CD8-positive, alpha-beta memory T cell (primary cell): ENCODE data around the gene DOCK2. TPM values are rescaled to one million over a fixed set of nuclear protein-coding genes. Genes with fewer than 3 reads are reported as not detected.
A peak's percentile ranks its signal among the peaks of the same experiment; 100 is the strongest.

ENCODE experiments used
- CTCF ChIA-PET: fragments of 350-600 bp; sonication (Branson Sonifier 250); formaldehyde crosslinking; loops from one replicate; lab custom pipeline; 2021; ENCODE audit warnings: antibody characterized with exemption; lab: Charles Lee
- POLR2A ChIA-PET: fragments of 350-600 bp; sonication (Branson Sonifier 250); formaldehyde crosslinking; loops from one replicate; lab custom pipeline; 2021; ENCODE audit warnings: antibody characterized with exemption; lab: Charles Lee
- DNase-seq, 5 donors: peaks; one replicate each; pipeline versions ENCODE4 v3.0.0 to v3.0.0-alpha.2; 2020 to 2022; ENCODE audit warnings: mixed read lengths in 1 of 5
- H3K27ac ChIP-seq: one replicate; pipeline ENCODE4 v1.7.0; 2013; ENCODE audit warnings: low read depth, mild to moderate bottlenecking, low read length, moderate library complexity
- H3K27me3 ChIP-seq: 2 replicates; pipeline ENCODE4 v1.7.0; 2013; ENCODE audit warnings: low read length, mild to moderate bottlenecking; ENCODE audit not compliant: insufficient read depth, poor library complexity, severe bottlenecking
- H3K36me3 ChIP-seq: 2 replicates; pipeline ENCODE4 v1.7.0; 2013; ENCODE audit warnings: mild to moderate bottlenecking, low read length, moderate library complexity; ENCODE audit not compliant: insufficient read depth
- H3K4me1 ChIP-seq: 2 replicates; pipeline ENCODE4 v1.7.0; 2013; ENCODE audit warnings: mild to moderate bottlenecking, low read length, moderate library complexity; ENCODE audit not compliant: insufficient read depth
- H3K4me3 ChIP-seq: 2 replicates; pipeline ENCODE4 v1.7.0; 2013; ENCODE audit warnings: mild to moderate bottlenecking, low read length
- H3K9me3 ChIP-seq: 2 replicates; pipeline ENCODE4 v1.7.0; 2013; ENCODE audit warnings: mild to moderate bottlenecking, low read length
- H3K27ac Mint-ChIP-seq, 8 donors: one replicate each; pipeline ENCODE4 v1.8.0; 2020 to 2021; ENCODE audit warnings: mixed read lengths in 8 of 8, mild to moderate bottlenecking in 6 of 8, inconsistent platforms in 3 of 8, moderate library complexity in 3 of 8
- H3K27me3 Mint-ChIP-seq, 2 donors: one replicate each; pipeline ENCODE4 v1.8.0; 2020 to 2021; ENCODE audit warnings: mixed read lengths in 2 of 2, mild to moderate bottlenecking in 1 of 2, moderate library complexity in 1 of 2
- H3K36me3 Mint-ChIP-seq, 3 donors: one replicate each; pipeline ENCODE4 v1.8.0; 2020 to 2021; ENCODE audit warnings: mixed read lengths in 3 of 3, inconsistent platforms in 1 of 3, mild to moderate bottlenecking in 1 of 3
- H3K4me1 Mint-ChIP-seq, 3 donors: one replicate each; pipeline ENCODE4 v1.8.0; 2020 to 2021; ENCODE audit warnings: mixed read lengths in 3 of 3, inconsistent platforms in 1 of 3, mild to moderate bottlenecking in 1 of 3
- H3K4me3 Mint-ChIP-seq, 7 donors: one replicate each; pipeline ENCODE4 v1.8.0; 2020 to 2021; ENCODE audit warnings: mixed read lengths in 7 of 7, mild to moderate bottlenecking in 6 of 7, moderate library complexity in 4 of 7, inconsistent platforms in 2 of 7
- H3K9me3 Mint-ChIP-seq, 5 donors: one replicate each; pipeline ENCODE4 v1.8.0; 2020 to 2022; ENCODE audit warnings: mixed read lengths in 5 of 5, mild to moderate bottlenecking in 3 of 5, moderate library complexity in 2 of 5, inconsistent platforms in 1 of 5
- polyA plus RNA-seq: library from polyadenylated mRNA; unstranded; fragments of 300-500 nt; fragmentation: Illumina TruSeq; gene quantifications from one replicate; pipeline ENCODE4 v1.2.3, GENCODE V29; 2021
- total RNA-seq, 2 experiments: library from RNA; stranded (reverse); gene quantifications; one replicate each; pipeline ENCODE4 v1.2.3, GENCODE V29; 2021

The DOCK2 gene
- total and polyA plus RNA-seq, 3 experiments from 2014 or later, result 102 to 157 (median 155) TPM

DNA sequence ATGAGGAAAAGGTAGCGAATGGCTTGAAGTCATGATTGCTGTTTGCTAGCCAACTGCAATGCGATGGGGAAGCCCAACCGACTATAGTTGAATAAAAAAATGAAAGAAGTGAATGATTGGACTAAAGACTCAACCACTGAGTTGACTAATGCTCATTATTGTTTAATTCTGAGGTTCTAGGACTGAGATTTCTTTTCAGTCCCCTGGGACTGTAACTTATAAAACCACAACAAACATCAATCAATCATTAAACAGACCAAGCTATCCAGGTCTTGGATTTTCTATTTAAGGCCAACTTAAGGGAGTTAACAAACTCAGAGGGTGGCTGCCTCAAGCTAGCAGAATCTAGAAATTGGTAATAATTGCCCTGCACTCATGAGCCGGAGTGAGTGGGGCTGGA lies 154.2 kb downstream of the DOCK2 start:
- CTCF ChIA-PET, result no interaction called here
- no peaks in the 10 kb centered on the region for H3K27me3 ChIP-seq
- Mint-ChIP-seq H3K36me3 (peaks cover 9 to 84% (median 37%) of the 10 kb centered on the region in 3 donors), H3K27ac (no peak overlapping the region), H3K9me3 (no peaks in the 10 kb centered on the region), H3K4me3 (no peak overlapping the region), H3K27me3 (peaks cover 0 to 1% of the 10 kb centered on the region in 2 donors), H3K4me1 (peaks cover 10 to 33% (median 17%) of the 10 kb centered on the region in 3 donors)
- H3K36me3 ChIP-seq, result peaks cover 5% of the 10 kb centered on the region
- POLR2A ChIA-PET, result no interaction called here
- no peak overlapping the region for H3K27ac ChIP-seq
- H3K9me3 ChIP-seq, result no peaks in the 10 kb centered on the region
- H3K4me3 ChIP-seq, result no peak overlapping the region
- H3K4me1 ChIP-seq, result no peaks in the 10 kb centered on the region
- no peak for DNase-seq

DNA sequence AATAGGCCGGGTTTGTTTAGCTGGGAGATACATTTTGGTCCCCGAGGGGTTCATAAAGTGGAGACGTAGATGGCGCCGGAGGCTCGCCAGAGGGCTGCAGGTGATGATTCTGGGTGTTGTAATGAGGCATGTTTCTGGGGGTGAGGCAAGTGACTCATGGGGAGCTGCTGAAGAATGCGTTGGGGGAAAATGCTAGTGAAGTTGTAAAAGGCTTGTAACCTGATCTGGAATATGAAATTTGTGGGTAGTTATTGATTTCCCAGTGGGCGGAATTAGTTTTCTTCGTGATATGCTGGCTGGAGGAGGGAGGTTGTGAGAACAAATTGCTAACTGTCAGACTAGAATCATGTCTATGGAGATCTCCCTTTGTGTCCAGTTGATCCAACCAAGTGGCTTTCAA lies 158.3 kb downstream of the DOCK2 start:
- Mint-ChIP-seq H3K4me3 (no peak overlapping the region), H3K4me1 (peaks cover 14 to 23% (median 14%) of the 10 kb centered on the region in 3 donors), H3K27me3 (peaks cover 0 to 3% of the 10 kb centered on the region in 2 donors), H3K9me3 (no peaks in the 10 kb centered on the region), H3K27ac (no peak overlapping the region), H3K36me3 (peaks cover 0 to 87% (median 23%) of the 10 kb centered on the region in 3 donors)
- no peak overlapping the region for H3K4me3 ChIP-seq
- no peaks in the 10 kb centered on the region for H3K4me1 ChIP-seq
- H3K9me3 ChIP-seq, result no peaks in the 10 kb centered on the region
- peaks cover 5% of the 10 kb centered on the region for H3K36me3 ChIP-seq
- no peaks in the 10 kb centered on the region for H3K27me3 ChIP-seq
- ChIA-PET POLR2A (no interaction called here), CTCF (no interaction called here)
- H3K27ac ChIP-seq, result no peak overlapping the region
- no peak for DNase-seq

- no peak overlapping the region for H3K4me3 Mint-ChIP-seq
- DNase-seq, result no peak
- H3K27ac ChIP-seq, result no peak overlapping the region
- POLR2A ChIA-PET, result no interaction called here
- H3K4me3 ChIP-seq, result no peak overlapping the region
- peak overlapping the region in 5 of 8 donors; percentile 1 to 72 (median 23) for H3K27ac Mint-ChIP-seq
- H3K4me1 Mint-ChIP-seq, result peaks cover 16 to 30% (median 24%) of the 10 kb centered on the region in 3 donors
- no peaks in the 10 kb centered on the region for H3K9me3 Mint-ChIP-seq
- H3K9me3 ChIP-seq, result no peaks in the 10 kb centered on the region
- H3K27me3 Mint-ChIP-seq, result peaks cover 0 to 3% of the 10 kb centered on the region in 2 donors
- H3K4me1 ChIP-seq, result no peaks in the 10 kb centered on the region
- H3K27me3 ChIP-seq, result no peaks in the 10 kb centered on the region
- peaks cover 0 to 82% (median 28%) of the 10 kb centered on the region in 3 donors for H3K36me3 Mint-ChIP-seq
- CTCF ChIA-PET, result no interaction called here
- peaks cover 5% of the 10 kb centered on the region for H3K36me3 ChIP-seq
Observed at GRCh38 chr5:169796731-169797130, 159.7 kb downstream of the DOCK2 start.

- POLR2A ChIA-PET, result no interaction called here
Observed at GRCh38 chr5:169797577-169797976, 160.5 kb downstream of the DOCK2 start.

GRCh38 chr5:169798438-169798837 lies 161.4 kb downstream of the DOCK2 start:
- Histone ChIP-seq H3K36me3 (peaks cover 9% of the 10 kb centered on the region), H3K9me3 (no peaks in the 10 kb centered on the region), H3K4me3 (no peak overlapping the region), H3K27ac (no peak overlapping the region), H3K4me1 (peaks cover 2% of the 10 kb centered on the region), H3K27me3 (no peaks in the 10 kb centered on the region)
- Mint-ChIP-seq H3K4me3 (no peak overlapping the region), H3K27ac (peak overlapping the region in 2 of 8 donors; percentile 38 to 62), H3K27me3 (peaks cover 0 to 3% of the 10 kb centered on the region in 2 donors), H3K36me3 (peaks cover 4 to 80% (median 29%) of the 10 kb centered on the region in 3 donors), H3K9me3 (no peaks in the 10 kb centered on the region), H3K4me1 (peaks cover 16 to 41% (median 31%) of the 10 kb centered on the region in 3 donors)
- POLR2A ChIA-PET, result no interaction called here
- DNase-seq, result no peak
- CTCF ChIA-PET, result no interaction called here

More at GRCh38 chr5:169797577-169797976, 160.5 kb downstream of the DOCK2 start:
- no peaks in the 10 kb centered on the region for H3K4me1 ChIP-seq
- H3K9me3 ChIP-seq, result no peaks in the 10 kb centered on the region
- H3K36me3 ChIP-seq, result peaks cover 5% of the 10 kb centered on the region
- Mint-ChIP-seq H3K27me3 (peaks cover 0 to 3% of the 10 kb centered on the region in 2 donors), H3K4me1 (peaks cover 14 to 33% (median 25%) of the 10 kb centered on the region in 3 donors), H3K27ac (no peak overlapping the region), H3K4me3 (no peak overlapping the region), H3K9me3 (no peaks in the 10 kb centered on the region), H3K36me3 (peaks cover 0 to 81% (median 26%) of the 10 kb centered on the region in 3 donors)
- no peak for DNase-seq
- CTCF ChIA-PET, result no interaction called here
- H3K27ac ChIP-seq, result no peak overlapping the region
- H3K4me3 ChIP-seq, result no peak overlapping the region
- H3K27me3 ChIP-seq, result no peaks in the 10 kb centered on the region

DNA sequence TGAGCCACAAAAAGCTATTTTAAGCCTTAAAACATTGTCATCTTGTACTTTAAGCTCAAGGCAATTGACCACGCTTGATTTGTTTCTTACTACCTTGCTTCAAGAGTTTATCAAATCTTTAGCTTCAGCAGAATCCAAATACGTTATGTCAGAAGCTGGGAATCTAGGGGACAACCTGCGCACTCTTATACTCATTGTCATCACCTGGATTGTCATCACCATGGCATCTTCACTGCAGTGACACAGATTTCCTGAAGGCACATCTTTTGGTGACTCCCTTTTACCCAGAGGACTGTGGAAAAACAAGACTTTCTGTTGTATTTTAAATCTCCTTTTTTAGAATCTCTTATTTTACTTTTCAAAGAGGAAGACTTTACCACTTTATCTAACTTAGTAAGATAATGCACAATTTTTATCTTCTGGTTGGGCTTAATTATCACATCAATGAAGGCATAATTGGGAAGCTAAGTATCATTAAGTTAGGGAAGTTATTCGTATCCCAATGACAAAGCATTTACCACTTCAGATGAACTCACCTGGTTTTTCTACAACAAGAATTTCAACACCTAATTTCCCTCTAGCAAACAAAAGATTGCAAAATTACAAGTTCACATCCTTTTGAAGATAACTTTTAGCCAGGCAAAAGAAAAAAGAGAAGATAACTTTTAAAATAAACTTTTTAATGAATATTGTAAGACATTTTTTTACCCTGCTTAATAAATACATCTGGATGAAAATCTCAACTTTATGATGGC lies 162.0 kb downstream of the DOCK2 start:
- no peak overlapping the region for H3K4me3 ChIP-seq
- peaks cover 10 to 80% (median 29%) of the 10 kb centered on the region in 3 donors for H3K36me3 Mint-ChIP-seq
- H3K9me3 ChIP-seq, result no peaks in the 10 kb centered on the region
- POLR2A ChIA-PET, result no interaction called here
- peak overlapping the region in 2 of 8 donors; percentile 8 to 36 for H3K27ac Mint-ChIP-seq
- peaks cover 8% of the 10 kb centered on the region for H3K4me1 ChIP-seq
- H3K4me1 Mint-ChIP-seq, result peaks cover 23 to 47% (median 37%) of the 10 kb centered on the region in 3 donors
- H3K27ac ChIP-seq, result no peak overlapping the region
- no peak overlapping the region for H3K4me3 Mint-ChIP-seq
- no peaks in the 10 kb centered on the region for H3K9me3 Mint-ChIP-seq
- DNase-seq, result no peak
- H3K27me3 ChIP-seq, result no peaks in the 10 kb centered on the region
- peaks cover 12% of the 10 kb centered on the region for H3K36me3 ChIP-seq
- H3K27me3 Mint-ChIP-seq, result peaks cover 0 to 1% of the 10 kb centered on the region in 2 donors
- CTCF ChIA-PET, result no interaction called here

- CTCF ChIA-PET, result no interaction called here
- H3K36me3 Mint-ChIP-seq, result peaks cover 18 to 83% (median 31%) of the 10 kb centered on the region in 3 donors
- H3K9me3 Mint-ChIP-seq, result no peaks in the 10 kb centered on the region
- DNase-seq, result no peak
- no peak overlapping the region for H3K4me3 ChIP-seq
- H3K9me3 ChIP-seq, result no peaks in the 10 kb centered on the region
- no peak overlapping the region for H3K4me3 Mint-ChIP-seq
- peak overlapping the region in 1 of 8 donors; percentile 74 for H3K27ac Mint-ChIP-seq
- no peaks in the 10 kb centered on the region for H3K27me3 ChIP-seq
- peaks cover 0 to 1% of the 10 kb centered on the region in 2 donors for H3K27me3 Mint-ChIP-seq
- peaks cover 40 to 57% (median 51%) of the 10 kb centered on the region in 3 donors for H3K4me1 Mint-ChIP-seq
- H3K36me3 ChIP-seq, result peaks cover 15% of the 10 kb centered on the region
- H3K27ac ChIP-seq, result no peak overlapping the region
- POLR2A ChIA-PET, result no interaction called here
- peaks cover 13% of the 10 kb centered on the region for H3K4me1 ChIP-seq
Observed at GRCh38 chr5:169801324-169801777, 164.3 kb downstream of the DOCK2 start.

DNA sequence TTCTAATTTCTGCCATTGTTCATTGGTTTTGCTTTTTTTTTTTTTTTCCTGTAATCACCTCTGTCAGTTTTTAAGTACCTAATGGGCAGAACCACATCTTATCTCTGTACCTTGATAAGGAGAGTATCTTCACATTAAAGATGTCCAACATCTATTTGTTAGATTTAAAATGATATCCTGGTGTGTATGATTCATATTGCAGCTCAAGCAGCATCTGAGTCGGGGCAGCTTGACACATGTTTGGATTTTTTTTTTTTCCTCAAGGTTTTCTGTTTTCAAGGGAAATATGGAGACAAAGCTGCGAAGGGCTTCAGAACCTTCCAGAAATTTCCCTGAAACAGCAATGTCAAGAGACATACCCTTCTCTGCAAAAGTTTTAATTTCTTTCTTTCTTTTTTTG lies 164.7 kb downstream of the DOCK2 start:
- ChIA-PET CTCF (no interaction called here), POLR2A (no interaction called here)
- peaks cover 18 to 80% (median 27%) of the 10 kb centered on the region in 3 donors for H3K36me3 Mint-ChIP-seq

More for the DNA sequence above, 164.7 kb downstream of the DOCK2 start:
- Mint-ChIP-seq H3K27me3 (peaks cover 0 to 1% of the 10 kb centered on the region in 2 donors), H3K4me1 (peaks cover 38 to 53% (median 50%) of the 10 kb centered on the region in 3 donors), H3K27ac (peak overlapping the region in 1 of 8 donors; percentile 74), H3K4me3 (no peak overlapping the region), H3K9me3 (no peaks in the 10 kb centered on the region)
- Histone ChIP-seq H3K4me3 (no peak overlapping the region), H3K4me1 (peaks cover 13% of the 10 kb centered on the region), H3K9me3 (no peaks in the 10 kb centered on the region), H3K27me3 (no peaks in the 10 kb centered on the region), H3K36me3 (peaks cover 15% of the 10 kb centered on the region), H3K27ac (no peak overlapping the region)
- no peak for DNase-seq
